Measurements from ENCODE around the gene SLC22A3.

The SLC22A3 gene

GRCh38 chr6:160337301-160337700 lies 10.9 kb upstream of the SLC22A3 start:
- no peak for TF ChIP-seq CTCF (IDR thresholded peaks at IDR 0.05)
- no peaks in the 10 kb centered on the region for H3K4me1 ChIP-seq (ENCODE audit: control insufficient read depth in 1 of 2, insufficient read depth in 1 of 2, low read depth in 1 of 2, low read length in 1 of 2)
- no peaks in the 10 kb centered on the region for H3K36me3 ChIP-seq
- H3K27ac ChIP-seq, result no peak overlapping the region
- no peak overlapping the region for H3K4me3 ChIP-seq (ENCODE audit: low read depth in 1 of 2, low read length in 1 of 2)
- no peaks in the 10 kb centered on the region for H3K9me3 ChIP-seq
- H3K27me3 ChIP-seq, result no peaks in the 10 kb centered on the region

DNA sequence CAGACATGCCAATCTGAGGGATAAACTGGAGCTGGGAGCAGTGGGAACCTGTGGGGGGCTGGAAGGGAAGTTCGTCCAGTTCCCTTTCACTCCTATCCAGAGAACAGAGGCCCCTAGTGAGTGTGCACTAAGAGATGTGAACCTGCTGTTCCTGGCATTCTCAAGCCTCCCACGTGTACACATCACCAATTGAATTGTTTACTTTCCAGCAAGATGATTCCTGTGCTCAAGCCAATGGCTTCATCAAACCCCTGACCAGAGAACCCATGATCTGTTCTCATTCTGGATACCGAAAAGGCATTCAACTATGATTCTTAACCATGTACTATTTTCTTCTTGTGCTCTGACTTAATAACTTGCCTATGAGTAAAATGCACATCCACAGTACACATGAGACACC lies 10.2 kb upstream of the SLC22A3 start:
- Histone ChIP-seq H3K27ac (no peak overlapping the region), H3K9me3 (no peaks in the 10 kb centered on the region), H3K4me3 (ENCODE audit: low read depth in 1 of 2, low read length in 1 of 2) (no peak overlapping the region), H3K36me3 (no peaks in the 10 kb centered on the region), H3K27me3 (no peaks in the 10 kb centered on the region), H3K4me1 (ENCODE audit: control insufficient read depth in 1 of 2, insufficient read depth in 1 of 2, low read depth in 1 of 2, low read length in 1 of 2) (no peaks in the 10 kb centered on the region)
- TF ChIP-seq CTCF (IDR thresholded peaks at IDR 0.05), result no peak

GRCh38 chr6:160343144-160343543 lies 5.0 kb upstream of the SLC22A3 start:
- TF ChIP-seq CTCF (IDR thresholded peaks at IDR 0.05), result no peak
- Histone ChIP-seq H3K4me1 (ENCODE audit: control insufficient read depth in 1 of 2, insufficient read depth in 1 of 2, low read depth in 1 of 2, low read length in 1 of 2) (no peaks in the 10 kb centered on the region), H3K27ac (no peak overlapping the region), H3K36me3 (no peaks in the 10 kb centered on the region), H3K4me3 (ENCODE audit: low read depth in 1 of 2, low read length in 1 of 2) (no peak overlapping the region), H3K9me3 (no peaks in the 10 kb centered on the region), H3K27me3 (peaks cover 36% of the 10 kb centered on the region)

- TF ChIP-seq CTCF (IDR thresholded peaks at IDR 0.05), result no peak
Measured at GRCh38 chr6:160344271-160344670, 3.9 kb upstream of the SLC22A3 start.

DNA sequence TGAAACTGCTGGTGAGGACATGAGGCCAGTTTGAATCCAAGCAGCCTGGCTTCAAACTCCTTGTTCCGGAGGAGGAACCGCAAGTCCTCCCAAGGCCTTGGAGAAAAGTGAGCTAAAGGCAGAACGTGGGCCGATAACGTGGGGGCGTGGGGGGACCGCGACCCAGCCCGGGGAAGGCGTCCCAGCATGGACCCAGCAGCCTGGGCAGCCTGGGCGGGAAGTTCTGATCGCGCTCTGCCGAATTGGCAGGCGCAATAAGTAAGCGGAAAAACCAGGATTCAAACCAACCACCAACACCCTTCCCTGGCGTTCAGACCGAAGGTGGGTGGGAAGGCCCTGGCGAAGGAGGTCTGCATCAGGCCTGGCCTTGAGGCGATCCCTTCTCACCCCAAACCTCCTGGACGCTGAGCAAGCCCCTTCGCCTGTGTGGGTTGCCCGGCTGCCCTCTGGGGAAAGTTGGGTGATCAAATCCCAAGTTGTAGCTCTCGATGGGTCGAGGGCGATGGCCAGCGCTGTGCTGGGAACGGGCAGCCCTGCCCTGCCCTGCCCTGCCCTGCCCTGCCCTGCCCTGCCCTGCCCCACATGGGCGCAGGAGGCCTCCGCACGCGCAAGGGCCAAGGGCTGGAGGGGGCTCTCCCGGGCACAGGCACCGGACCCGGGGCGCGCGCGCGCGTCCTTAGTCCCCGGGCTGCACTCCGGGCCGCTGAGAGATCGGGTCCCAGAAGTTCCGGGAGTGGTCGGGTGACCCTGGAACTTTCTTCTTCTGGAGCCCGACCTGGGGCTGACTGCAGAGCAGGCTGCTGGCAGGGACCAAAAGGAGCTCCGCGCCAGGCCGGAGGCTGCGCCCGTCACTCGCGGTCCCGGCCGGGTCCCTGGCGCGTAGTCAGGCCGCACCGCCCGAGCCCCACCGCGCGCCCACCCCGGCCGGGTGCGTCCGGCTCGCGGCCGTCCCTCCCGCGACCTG lies 637 bp upstream of the SLC22A3 start:
- no peak for TF ChIP-seq CTCF (IDR thresholded peaks at IDR 0.05)
- Histone ChIP-seq H3K27ac (no peak overlapping the region), H3K4me1 (ENCODE audit: control insufficient read depth in 1 of 2, insufficient read depth in 1 of 2, low read depth in 1 of 2, low read length in 1 of 2) (no peaks in the 10 kb centered on the region), H3K36me3 (no peaks in the 10 kb centered on the region), H3K9me3 (no peaks in the 10 kb centered on the region), H3K27me3 (peaks cover 77% of the 10 kb centered on the region), H3K4me3 (ENCODE audit: low read depth in 1 of 2, low read length in 1 of 2) (no peak overlapping the region)

More at GRCh38 chr6:160344271-160344670, 3.9 kb upstream of the SLC22A3 start:
- Histone ChIP-seq H3K36me3 (no peaks in the 10 kb centered on the region), H3K9me3 (no peaks in the 10 kb centered on the region), H3K27me3 (peaks cover 47% of the 10 kb centered on the region), H3K27ac (no peak overlapping the region), H3K4me1 (ENCODE audit: control insufficient read depth in 1 of 2, insufficient read depth in 1 of 2, low read depth in 1 of 2, low read length in 1 of 2) (no peaks in the 10 kb centered on the region), H3K4me3 (ENCODE audit: low read depth in 1 of 2, low read length in 1 of 2) (no peak overlapping the region)

Measured in neutrophil (primary cell).